Naive thymus-derived CD8-positive, alpha-beta T cell (primary cell): ENCODE results near the gene SLC29A2. TPM values are rescaled to one million over a fixed set of nuclear protein-coding genes. Genes with fewer than 3 reads are reported as not detected.
A peak's percentile ranks its signal among the peaks of the same experiment; 100 is the strongest.
"Not testable (repeated sequence)": the region's sequence is repeated elsewhere in the genome, so short reads cannot be mapped to it uniquely, and the experiment has no call there.

ENCODE experiments used
- ATAC-seq, 2 donors: fragments of 150-1000 bp; cut with Tn5 transposase in 1 of 2; sonication (Bioruptor Pico), chemical (Tn5 transposase) in 1 of 2; 1 replicate in 1 of 2; 2 replicates in 1 of 2; pipeline ENCODE4 v1.10.0; 2021; ENCODE audit warnings: mild to moderate bottlenecking in 2 of 2, moderate library complexity in 2 of 2
- POLR2A ChIA-PET: fragments of 350-600 bp; sonication (Branson Sonifier 250); formaldehyde crosslinking; loops from one replicate; lab custom pipeline; 2021; ENCODE audit warnings: antibody characterized with exemption; lab: Charles Lee
- DNase-seq, 10 donors: peaks; one replicate each; pipeline versions ENCODE4 v3.0.0 to v3.0.0-alpha.2; 2020 to 2022
- H3K27ac Mint-ChIP-seq, 10 donors: one replicate each; pipeline ENCODE4 v1.8.0; 2020 to 2022; ENCODE audit warnings: mild to moderate bottlenecking in 10 of 10, mixed read lengths in 10 of 10, moderate library complexity in 4 of 10, inconsistent platforms in 1 of 10
- H3K27me3 Mint-ChIP-seq, 5 donors: one replicate each; pipeline ENCODE4 v1.8.0; 2021 to 2022; ENCODE audit warnings: mixed read lengths in 5 of 5
- H3K36me3 Mint-ChIP-seq, 3 donors: one replicate each; pipeline ENCODE4 v1.8.0; 2020 to 2022; ENCODE audit warnings: mixed read lengths in 3 of 3, mild to moderate bottlenecking in 2 of 3, inconsistent platforms in 1 of 3
- H3K4me1 Mint-ChIP-seq, 4 donors: one replicate each; pipeline ENCODE4 v1.8.0; 2021 to 2022; ENCODE audit warnings: mixed read lengths in 4 of 4
- H3K4me3 Mint-ChIP-seq, 10 donors: one replicate each; pipeline ENCODE4 v1.8.0; 2020 to 2022; ENCODE audit warnings: mild to moderate bottlenecking in 10 of 10, mixed read lengths in 10 of 10, moderate library complexity in 6 of 10, inconsistent platforms in 1 of 10
- H3K9me3 Mint-ChIP-seq, 9 donors: one replicate each; pipeline ENCODE4 v1.8.0; 2020 to 2022; ENCODE audit warnings: mixed read lengths in 9 of 9, mild to moderate bottlenecking in 3 of 9, inconsistent platforms in 1 of 9, moderate library complexity in 1 of 9
- polyA plus RNA-seq, 3 donors: library from polyadenylated mRNA; unstranded; fragments of 300-500 nt; fragmentation: Illumina TruSeq; gene quantifications; one replicate each; pipeline ENCODE4 v1.2.3, GENCODE V29; 2021
- total RNA-seq, 8 experiments: library from RNA in 2 of 8; stranded (reverse) in 2 of 8; gene quantifications; one replicate each; pipeline ENCODE4 v1.2.3 and lab custom pipeline; 2021 to 2026

The SLC29A2 gene
- total and polyA plus RNA-seq, 5 experiments from 2014 or later = 1.4 to 13.9 (median 3.9) TPM

- ATAC-seq, DNase-seq, H3K36me3 Mint-ChIP-seq, H3K27me3 Mint-ChIP-seq, H3K9me3 Mint-ChIP-seq: not testable (repeated sequence)
- Mint-ChIP-seq H3K4me1 (peaks cover 1 to 17% (median 12%) of the 10 kb centered on the region in 4 donors), H3K27ac (peak overlapping the region in 4 of 10 donors; percentile 24 to 87 (median 32)), H3K4me3 (peak overlapping the region in 3 of 10 donors; percentile 26 to 53 (median 33))
- POLR2A ChIA-PET = interaction anchor here (0.6 to 0.9 kb wide), 3 partner anchors 9 to 29 kb away, joined by 3 to 10 read pairs (median 3); partner anchors contain the start of gene BRMS1
Observed at GRCh38 chr11:66373690-66374287, 2.2 kb upstream of the SLC29A2 start.

- Mint-ChIP-seq H3K27me3 (no peaks in the 10 kb centered on the region), H3K4me1 (peaks cover 1 to 17% (median 12%) of the 10 kb centered on the region in 4 donors), H3K27ac (peak overlapping the region in 4 of 10 donors; percentile 11 to 87 (median 32)), H3K9me3 (no peaks in the 10 kb centered on the region), H3K4me3 (peak overlapping the region in 3 of 10 donors; percentile 26 to 53 (median 33)), H3K36me3 (no peaks in the 10 kb centered on the region)
- POLR2A ChIA-PET = interaction anchor here (0.7 to 0.9 kb wide), 2 partner anchors 11 to 28 kb away, joined by 3 read pairs; partner anchors contain the start of gene BRMS1
- DNase-seq (no peak), ATAC-seq (no peak)
Observed at GRCh38 chr11:66373265-66373664, 1.7 kb upstream of the SLC29A2 start.

- peaks cover 6 to 17% (median 12%) of the 10 kb centered on the region in 4 donors for H3K4me1 Mint-ChIP-seq
- H3K4me3 Mint-ChIP-seq = peak overlapping the region in 7 of 10 donors; percentile 5 to 75 (median 19)
Observed at GRCh38 chr11:66369073-66369894, 2.3 kb downstream of the SLC29A2 start.

GRCh38 chr11:66368484-66368883, 3.1 kb downstream of the SLC29A2 start:
- Mint-ChIP-seq H3K4me3 (no peak overlapping the region), H3K9me3 (no peaks in the 10 kb centered on the region), H3K36me3 (no peaks in the 10 kb centered on the region), H3K27ac (peak overlapping the region in 1 of 10 donors; percentile 41), H3K27me3 (no peaks in the 10 kb centered on the region), H3K4me1 (peaks cover 6 to 16% (median 12%) of the 10 kb centered on the region in 4 donors)
- POLR2A ChIA-PET = no interaction called here
- ATAC-seq (no peak), DNase-seq (peak in 1 of 10 donors; percentile 42)

More at GRCh38 chr11:66369073-66369894, 2.3 kb downstream of the SLC29A2 start:
- H3K36me3 Mint-ChIP-seq = no peaks in the 10 kb centered on the region
- POLR2A ChIA-PET = interaction anchor here (0.8 kb wide), 1 partner anchor 24 kb away, joined by 3 read pairs; no protein-coding TSS in a partner anchor
- H3K9me3 Mint-ChIP-seq = no peaks in the 10 kb centered on the region
- no peak for ATAC-seq
- H3K27ac Mint-ChIP-seq = peak overlapping the region in 3 of 10 donors; percentile 30 to 50 (median 36)
- peak in 1 of 10 donors; percentile 58 for DNase-seq
- no peaks in the 10 kb centered on the region for H3K27me3 Mint-ChIP-seq

- no peaks in the 10 kb centered on the region for H3K27me3 Mint-ChIP-seq
Observed at GRCh38 chr11:66367561-66368312, 3.8 kb downstream of the SLC29A2 start.

GRCh38 chr11:66366844-66367477, 4.6 kb downstream of the SLC29A2 start:
- H3K9me3 Mint-ChIP-seq = no peaks in the 10 kb centered on the region
- H3K36me3 Mint-ChIP-seq = no peaks in the 10 kb centered on the region
- DNase-seq (peak in 1 of 10 donors; percentile 26), ATAC-seq (no peak)
- peaks cover 6 to 9% (median 7%) of the 10 kb centered on the region in 4 donors for H3K4me1 Mint-ChIP-seq
- H3K4me3 Mint-ChIP-seq = no peak overlapping the region
- H3K27ac Mint-ChIP-seq = peak overlapping the region in 4 of 10 donors; percentile 20 to 73 (median 28)
- POLR2A ChIA-PET = interaction anchor here (1.1 to 1.7 kb wide), 2 partner anchors 22 to 54 kb away, joined by 3 to 4 read pairs; partner anchors contain the start of gene BRMS1
- no peaks in the 10 kb centered on the region for H3K27me3 Mint-ChIP-seq

More at GRCh38 chr11:66367561-66368312, 3.8 kb downstream of the SLC29A2 start:
- DNase-seq (peak in 1 of 10 donors; percentile 36), ATAC-seq (no peak)
- POLR2A ChIA-PET = interaction anchor here (1.7 kb wide), 1 partner anchor 55 kb away, joined by 3 read pairs; no protein-coding TSS in a partner anchor
- Mint-ChIP-seq H3K4me1 (peaks cover 6 to 13% (median 11%) of the 10 kb centered on the region in 4 donors), H3K4me3 (no peak overlapping the region), H3K27ac (peak overlapping the region in 3 of 10 donors; percentile 1 to 41 (median 22)), H3K9me3 (no peaks in the 10 kb centered on the region), H3K36me3 (no peaks in the 10 kb centered on the region)

GRCh38 chr11:66365711-66366619, 5.6 kb downstream of the SLC29A2 start:
- no peak overlapping the region for H3K4me3 Mint-ChIP-seq
- H3K27ac Mint-ChIP-seq = peak overlapping the region in 1 of 10 donors; percentile 18
- peaks cover 0 to 2% (median 0%) of the 10 kb centered on the region in 3 donors for H3K36me3 Mint-ChIP-seq
- ATAC-seq = no peak
- DNase-seq = peak in 1 of 10 donors; percentile 42
- POLR2A ChIA-PET = interaction anchor here (1.1 to 1.7 kb wide), 3 partner anchors 18 to 53 kb away, joined by 3 to 6 read pairs (median 4); partner anchors contain the start of genes B4GAT1 and BRMS1
- peaks cover 6 to 9% (median 6%) of the 10 kb centered on the region in 4 donors for H3K4me1 Mint-ChIP-seq
- H3K9me3 Mint-ChIP-seq = no peaks in the 10 kb centered on the region
- no peaks in the 10 kb centered on the region for H3K27me3 Mint-ChIP-seq

GRCh38 chr11:66365166-66365565, 6.4 kb downstream of the SLC29A2 start:
- Mint-ChIP-seq H3K4me3 (no peak overlapping the region), H3K27ac (peak overlapping the region in 2 of 10 donors; percentile 22 to 65), H3K36me3 (peaks cover 0 to 2% (median 0%) of the 10 kb centered on the region in 3 donors), H3K4me1 (peaks cover 2 to 7% (median 4%) of the 10 kb centered on the region in 4 donors), H3K27me3 (no peaks in the 10 kb centered on the region), H3K9me3 (no peaks in the 10 kb centered on the region)
- ATAC-seq (no peak), DNase-seq (peak in 1 of 10 donors; percentile 57)
- POLR2A ChIA-PET = interaction anchor here (1.7 kb wide), 1 partner anchor 17 kb away, joined by 6 read pairs; the partner anchor contains the start of gene B4GAT1

GRCh38 chr11:66363805-66364535, 7.6 kb downstream of the SLC29A2 start:
- H3K27me3 Mint-ChIP-seq = no peaks in the 10 kb centered on the region

GRCh38 chr11:66363187-66363601, 8.4 kb downstream of the SLC29A2 start:
- no peak for ATAC-seq
- Mint-ChIP-seq H3K27ac (no peak overlapping the region), H3K9me3 (no peaks in the 10 kb centered on the region), H3K4me1 (peaks cover 0 to 4% (median 0%) of the 10 kb centered on the region in 4 donors), H3K27me3 (no peaks in the 10 kb centered on the region), H3K36me3 (peaks cover 0 to 2% (median 0%) of the 10 kb centered on the region in 3 donors), H3K4me3 (no peak overlapping the region)
- peak in 1 of 10 donors; percentile 45 for DNase-seq
- POLR2A ChIA-PET = interaction anchor here (1.5 kb wide), 2 partner anchors 17 to 51 kb away, joined by 3 to 6 read pairs; no protein-coding TSS in a partner anchor

More at GRCh38 chr11:66363805-66364535, 7.6 kb downstream of the SLC29A2 start:
- Mint-ChIP-seq H3K4me3 (no peak overlapping the region), H3K27ac (no peak overlapping the region), H3K4me1 (peaks cover 0 to 4% (median 0%) of the 10 kb centered on the region in 4 donors), H3K36me3 (peaks cover 0 to 2% (median 0%) of the 10 kb centered on the region in 3 donors), H3K9me3 (no peaks in the 10 kb centered on the region)
- POLR2A ChIA-PET = interaction anchor here (1.0 to 1.5 kb wide), 3 partner anchors 18 to 52 kb away, joined by 3 to 6 read pairs (median 3); no protein-coding TSS in a partner anchor
- DNase-seq (peak; percentile 37 to 78 (median 62)), ATAC-seq (peak; percentile 73)
